Muscle of back (tissue), 11 donors: ENCODE data around the gene LRRC28. TPM values are rescaled to one million over a fixed set of nuclear protein-coding genes. Genes with fewer than 3 reads are reported as not detected.

Source experiments
- DNase-seq, 3 donors: peaks; one replicate each; pipeline versions ENCODE4 v3.0.0 to v3.0.0-alpha.2; 2013
- polyA plus RNA-seq, 10 donors: library from polyadenylated mRNA; unstranded; fragments of 120-200 nt; gene quantifications; one replicate each; pipeline ENCODE4 v1.2.1, GENCODE V29; 2013; ENCODE audit not compliant: insufficient read length in 10 of 10

Gene LRRC28
- polyA plus RNA-seq, 10 donors: 15.0 to 22.4 (median 18.7) TPM

DNA sequence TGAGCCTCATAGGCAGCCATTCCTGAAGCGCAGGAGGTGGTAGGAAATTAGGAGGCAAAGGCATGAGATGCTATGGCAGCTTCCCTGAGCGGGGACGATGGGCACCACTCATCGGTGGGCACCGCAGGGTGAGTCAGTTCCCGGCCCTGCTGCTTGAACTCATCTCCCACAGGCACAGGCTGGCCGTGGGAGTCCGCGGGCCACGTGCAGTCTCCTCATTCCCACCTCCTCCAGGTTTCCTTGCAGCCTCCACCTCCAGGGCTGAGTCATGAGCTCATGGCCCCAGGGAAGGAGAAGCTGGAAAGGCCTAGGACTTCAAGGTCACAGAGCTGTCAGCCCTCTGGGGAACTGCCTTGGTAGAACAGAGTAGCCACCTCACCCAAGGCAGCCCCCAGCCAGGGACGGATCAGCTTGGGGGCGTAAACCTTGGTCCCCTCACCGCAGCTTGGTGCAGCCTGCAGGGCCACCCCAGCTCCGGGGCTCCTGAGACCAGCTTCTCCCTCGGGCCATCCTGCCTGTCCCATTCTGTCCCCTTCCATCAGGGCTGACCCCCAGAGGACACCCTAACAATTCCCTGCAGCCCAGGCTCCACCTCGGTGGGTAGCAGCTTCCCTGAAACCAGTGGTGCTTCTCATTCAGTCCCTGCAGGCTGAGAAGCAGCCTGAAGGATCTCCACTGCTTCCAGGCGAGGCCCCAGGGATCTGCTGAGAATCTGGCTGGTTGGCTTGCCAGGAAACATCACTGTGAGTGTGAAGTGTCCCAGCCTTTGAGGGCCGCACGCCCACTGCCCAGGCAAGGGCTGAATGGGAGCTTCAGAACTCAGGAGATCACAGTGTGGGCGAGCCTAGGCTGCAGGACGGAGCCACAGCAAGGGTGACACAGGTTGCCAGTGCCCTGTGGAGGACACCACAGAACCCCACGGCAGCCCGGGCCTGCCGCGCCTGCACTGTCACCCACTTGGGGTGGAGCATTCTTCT lies 163.8 kb downstream of the LRRC28 start:
- no peak for DNase-seq

DNA sequence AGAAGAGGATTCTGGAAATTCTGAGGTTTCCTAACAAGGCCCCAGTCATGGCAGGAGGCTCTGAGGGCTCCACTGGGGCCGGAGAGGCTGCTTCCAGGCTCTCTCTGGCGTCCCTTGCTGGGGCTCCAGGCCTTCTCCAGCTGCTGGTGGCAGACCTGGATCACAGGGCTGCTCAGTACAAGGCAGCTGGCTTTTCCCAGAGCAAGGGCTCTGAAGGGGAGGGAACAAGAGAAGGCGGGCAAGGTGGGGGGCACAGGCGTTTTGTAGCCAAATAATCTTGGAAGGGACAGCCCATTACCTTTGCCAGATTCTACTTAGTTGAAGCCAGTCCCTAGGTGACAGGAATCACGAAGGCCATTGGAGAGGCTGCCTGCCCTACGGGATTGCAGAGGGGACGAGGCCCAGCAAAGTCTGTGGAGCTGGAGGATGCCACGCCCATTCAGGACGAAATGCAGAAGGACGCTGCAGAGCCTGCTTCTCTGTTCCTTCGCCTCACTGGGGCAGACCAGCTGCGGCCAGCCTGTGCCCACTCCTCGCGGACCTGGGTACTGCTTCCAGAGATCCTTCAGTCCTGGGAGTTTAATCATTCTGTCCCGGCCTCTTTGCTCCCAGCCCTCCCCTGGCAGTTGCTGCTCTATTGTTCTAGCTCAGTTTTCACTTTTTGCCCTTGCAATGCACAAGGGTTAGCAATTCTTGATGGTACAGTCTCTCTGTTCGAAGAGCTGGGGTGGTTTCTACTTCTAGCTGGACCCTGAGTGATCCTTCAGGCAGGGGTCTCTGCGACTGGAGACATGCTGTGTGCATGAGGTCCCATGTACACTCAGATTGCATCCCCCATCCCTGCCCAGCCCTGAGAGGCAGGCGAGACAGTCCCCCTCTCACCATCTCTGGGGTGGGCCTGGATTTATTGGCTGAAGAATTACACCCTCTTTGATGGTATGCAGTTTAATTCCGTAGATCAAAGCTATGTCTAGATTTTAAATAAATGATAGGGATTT lies 165.2 kb downstream of the LRRC28 start:
- DNase-seq: no peak

DNA sequence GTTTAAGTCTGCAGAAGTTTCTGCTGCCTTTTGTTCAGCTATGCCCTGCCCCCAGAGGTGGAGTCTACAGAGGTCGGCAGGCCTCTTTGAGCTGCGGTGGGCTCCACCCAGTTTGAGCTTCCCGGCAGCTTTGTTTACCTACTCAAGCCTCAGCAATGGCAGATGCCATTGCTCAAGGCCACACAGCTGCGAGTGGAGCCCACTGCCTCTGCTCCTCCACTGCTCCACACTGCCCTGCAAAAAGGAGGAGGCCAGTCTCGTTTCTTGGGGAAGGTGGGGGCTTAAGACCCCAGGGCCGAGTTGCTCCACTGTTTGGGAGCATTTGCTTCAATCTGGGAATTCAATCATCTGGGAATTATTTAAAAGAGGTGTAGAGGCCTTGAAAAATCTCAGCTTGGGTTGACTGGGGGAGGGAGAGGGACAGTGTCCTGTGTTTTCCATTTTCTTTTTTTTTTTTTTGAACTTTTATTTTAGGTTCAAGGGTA lies 169.9 kb downstream of the LRRC28 start:
- no peak for DNase-seq

DNA sequence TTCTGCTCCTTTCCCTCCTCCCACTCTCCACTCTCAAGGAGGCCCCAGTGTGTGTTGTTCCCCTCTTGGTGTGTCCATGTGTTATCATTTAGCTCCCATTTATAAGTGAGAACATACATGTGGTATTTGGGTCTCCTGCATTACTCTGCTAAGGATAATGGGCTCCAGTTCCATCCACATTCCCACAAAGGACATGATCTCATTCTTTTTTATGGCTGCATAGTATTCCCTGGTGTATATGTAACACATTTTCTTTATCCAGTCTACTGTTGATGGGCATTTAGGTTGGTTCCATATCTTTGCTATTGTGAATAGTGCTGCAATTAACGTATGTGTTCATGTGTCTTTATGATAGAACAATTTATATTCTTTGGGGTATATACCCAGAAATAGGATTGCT lies 170.5 kb downstream of the LRRC28 start:
- no peak for DNase-seq

DNA sequence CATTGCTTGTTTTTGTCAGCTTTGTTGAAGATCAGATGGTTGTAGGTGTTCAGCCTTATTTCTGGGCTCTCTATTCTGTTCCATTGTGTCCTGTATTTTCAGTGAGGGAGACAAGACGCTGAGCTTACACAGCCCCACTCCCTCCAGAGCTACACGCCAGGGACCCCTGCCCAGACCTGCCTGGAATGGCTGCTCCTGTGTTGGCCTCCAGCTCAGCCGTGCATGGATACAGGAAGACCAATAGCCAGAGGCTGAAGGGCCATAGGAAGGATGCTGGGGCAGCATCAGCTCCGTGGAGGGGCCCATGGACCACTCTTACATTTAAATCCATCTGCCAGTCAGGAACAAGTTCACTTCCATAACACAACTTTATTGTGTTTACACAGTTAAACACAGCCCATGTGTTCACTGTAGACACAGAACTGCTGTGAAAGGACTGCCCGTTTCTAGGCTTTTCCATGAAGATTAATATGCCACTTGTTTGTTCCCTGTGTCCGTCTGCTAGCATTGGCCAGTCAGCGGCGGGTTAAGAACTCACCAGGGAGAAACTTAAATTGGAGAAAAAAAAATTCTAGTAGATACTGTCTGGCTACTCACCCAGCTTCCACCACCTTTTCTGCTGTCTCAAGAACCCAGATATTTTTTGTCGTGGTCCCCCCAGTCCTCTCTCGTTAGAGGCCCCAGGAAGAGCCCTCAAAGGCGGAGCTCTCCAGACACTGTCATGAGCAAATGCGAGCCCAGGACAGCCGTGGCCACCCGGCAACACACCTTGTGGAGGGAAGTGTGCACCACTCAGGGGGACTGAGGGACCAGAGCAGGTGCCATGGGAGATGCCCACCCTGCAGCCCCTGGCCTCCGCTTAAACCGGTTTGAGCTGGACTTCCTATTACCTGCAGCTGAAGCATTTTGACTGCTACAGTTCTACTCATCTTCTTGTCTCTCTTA lies 172.2 kb downstream of the LRRC28 start:
- DNase-seq: no peak

GRCh38 chr15:99424131-99424571 lies 172.9 kb downstream of the LRRC28 start:
- DNase-seq: no peak

DNA sequence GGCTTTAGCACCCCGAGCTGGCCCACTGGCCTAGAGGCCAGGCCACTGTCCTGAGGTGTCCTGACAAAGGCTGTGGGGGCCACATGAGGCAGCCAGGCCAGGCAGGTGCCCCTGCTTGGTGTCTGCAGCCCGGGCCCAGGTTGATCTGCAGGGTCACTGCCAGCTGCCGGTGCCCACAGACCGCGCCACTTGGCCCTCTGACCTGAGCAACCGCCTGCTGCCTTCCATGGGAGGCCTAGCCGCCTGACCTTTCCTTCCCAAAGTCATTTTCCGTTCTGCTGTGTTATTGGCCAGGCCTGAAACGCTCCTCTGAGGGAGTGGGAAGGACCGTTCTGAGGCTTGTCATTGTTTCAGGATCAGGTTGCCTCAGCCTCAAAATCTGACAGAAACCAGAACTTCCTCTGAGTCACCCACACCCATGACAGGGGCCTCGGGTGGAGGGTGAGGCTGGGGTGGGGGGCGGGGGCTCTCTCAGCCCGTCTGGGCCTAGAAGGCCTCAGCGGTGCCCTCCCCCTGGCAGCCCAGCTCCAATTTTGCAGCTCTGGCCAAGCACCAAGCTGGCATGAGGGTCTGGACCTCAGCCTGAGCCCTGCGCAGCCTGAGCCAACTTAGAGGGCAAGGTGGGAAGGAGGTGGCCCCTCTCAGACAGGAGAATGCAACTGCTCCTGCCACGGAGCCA lies 173.8 kb downstream of the LRRC28 start:
- DNase-seq: peak in 2 of 3 donors; percentile 52 to 59

- peak in 1 of 3 donors; percentile 53 for DNase-seq
These were observed 174.5 kb downstream of the LRRC28 start for GRCh38 chr15:99425657-99426301.

DNA sequence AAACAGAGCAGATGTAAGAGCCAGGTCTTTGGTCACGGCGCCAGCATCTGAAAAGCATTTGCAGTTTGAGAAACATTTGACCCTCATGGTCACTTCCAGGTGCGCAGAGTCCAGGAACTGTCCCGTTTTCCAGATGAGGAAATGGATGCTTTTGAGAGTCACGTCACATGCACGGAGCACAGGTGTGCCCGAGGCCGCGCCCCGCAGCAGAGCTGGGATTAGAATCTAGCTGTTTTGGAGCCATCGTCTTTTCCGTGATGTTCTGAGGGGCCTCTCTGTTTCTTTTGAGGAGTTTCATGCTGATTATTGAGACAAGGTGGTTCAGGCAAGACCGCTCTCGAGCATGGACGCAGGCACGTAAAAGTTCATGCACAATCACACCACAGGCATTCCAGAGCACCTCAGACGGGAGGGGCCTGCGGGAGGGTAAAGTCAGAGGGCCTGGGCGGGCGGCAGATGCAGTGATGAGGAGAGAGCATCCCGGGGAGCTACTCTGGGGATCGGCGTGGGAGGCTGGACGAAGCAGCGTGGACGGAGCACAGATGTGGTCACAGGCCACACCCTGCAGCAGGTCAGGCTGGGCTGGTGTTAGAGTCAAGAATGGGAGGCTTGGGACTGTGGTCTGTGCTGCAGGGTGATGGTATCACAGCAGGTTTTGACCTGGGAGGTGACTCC lies 175.3 kb downstream of the LRRC28 start:
- no peak for DNase-seq

- no peak for DNase-seq
These were observed 175.9 kb downstream of the LRRC28 start for GRCh38 chr15:99427210-99427609.

DNA sequence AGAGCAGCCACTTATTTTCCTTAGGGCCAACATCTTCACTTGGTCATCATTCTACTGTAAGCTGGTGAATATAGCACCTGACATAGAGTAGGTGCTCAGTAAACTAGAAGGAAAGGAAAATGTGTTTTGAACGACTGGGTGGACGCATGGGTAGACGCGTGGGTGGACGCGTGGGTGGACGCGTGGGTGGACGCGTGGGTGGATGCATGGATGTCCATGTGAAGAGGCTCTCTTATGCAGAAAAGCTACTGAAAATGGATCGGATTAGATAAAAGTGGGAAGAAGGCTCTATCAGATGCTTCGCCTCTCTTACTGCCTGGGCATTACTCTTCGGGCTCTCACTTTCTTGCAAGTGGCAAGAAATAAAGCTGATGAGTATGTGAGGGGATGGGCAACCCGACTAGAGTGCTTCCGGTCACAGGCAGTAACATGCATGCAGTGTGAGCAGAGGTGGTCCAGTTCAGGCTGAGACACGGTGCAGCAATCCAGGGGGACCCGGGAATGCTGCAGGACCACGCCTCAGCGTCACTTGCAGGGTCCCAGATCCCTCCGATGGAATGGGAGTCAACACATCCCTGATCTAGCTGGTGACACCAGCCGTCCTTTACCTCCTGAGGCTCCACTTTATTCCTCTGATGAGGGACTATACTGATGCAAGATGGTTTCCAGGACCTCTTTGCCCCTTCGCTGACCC lies 176.5 kb downstream of the LRRC28 start:
- no peak for DNase-seq

DNA sequence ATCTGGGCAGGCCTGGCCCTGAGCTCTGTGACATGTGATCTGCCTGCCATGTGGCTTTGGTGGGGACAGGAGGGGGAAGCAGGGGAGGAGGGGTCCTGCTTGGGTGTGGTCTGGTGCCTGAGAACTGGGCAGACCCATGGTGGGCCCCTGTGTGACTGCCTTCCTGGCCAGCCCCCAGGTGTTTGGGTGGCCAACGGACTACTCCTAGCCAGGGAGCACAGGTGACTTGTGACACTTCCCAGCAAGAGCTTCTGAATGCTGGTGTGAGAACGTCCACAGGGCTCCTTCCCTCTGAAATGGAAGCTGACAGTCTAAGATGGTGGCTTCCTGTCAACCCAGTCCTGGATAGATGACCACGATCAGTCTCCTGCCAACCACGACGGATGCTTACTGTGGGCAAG lies 178.4 kb downstream of the LRRC28 start:
- DNase-seq: no peak

DNA sequence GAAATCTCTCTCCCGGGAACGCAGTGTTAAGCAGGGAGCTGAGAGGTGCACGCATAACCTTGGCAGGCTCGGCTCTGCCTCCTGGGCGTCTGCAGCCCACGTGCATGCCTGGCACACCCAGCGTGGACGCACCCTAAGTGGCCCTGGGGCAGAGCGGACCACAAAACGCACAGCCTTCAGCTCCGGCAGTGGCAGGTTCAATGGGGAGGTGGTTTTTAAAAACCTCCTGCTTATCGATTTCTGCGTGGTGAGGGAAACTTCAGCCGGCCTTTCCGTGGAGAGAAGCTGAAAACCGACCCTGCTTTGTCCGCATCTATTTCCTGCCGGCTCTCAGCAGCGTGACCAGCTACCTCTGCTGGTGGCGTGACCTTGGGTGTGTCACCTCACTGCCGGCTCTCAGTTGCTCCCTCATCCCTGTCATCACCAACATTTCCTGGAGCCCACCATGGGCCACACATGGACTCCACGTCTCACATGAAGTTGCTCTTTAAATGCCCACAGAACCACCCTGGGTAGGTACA lies 179.7 kb downstream of the LRRC28 start:
- DNase-seq: no peak

- DNase-seq: no peak
These were observed 180.4 kb downstream of the LRRC28 start for GRCh38 chr15:99431661-99432091.

- DNase-seq: no peak
These were observed 181.2 kb downstream of the LRRC28 start for GRCh38 chr15:99432271-99433025.

- DNase-seq: no peak
These were observed 181.9 kb downstream of the LRRC28 start for GRCh38 chr15:99433026-99433756.
